GM21423 (cell line): ENCODE results near the gene NFIA.

Experiments
- ATAC-seq: cut with Tn5 transposase; IDR thresholded peaks from one replicate; pipeline ENCODE4 v1.9.1; 2021; ENCODE audit warnings: mild to moderate bottlenecking, moderate library complexity; ENCODE audit not compliant: unreplicated experiment

NFIA gene

DNA sequence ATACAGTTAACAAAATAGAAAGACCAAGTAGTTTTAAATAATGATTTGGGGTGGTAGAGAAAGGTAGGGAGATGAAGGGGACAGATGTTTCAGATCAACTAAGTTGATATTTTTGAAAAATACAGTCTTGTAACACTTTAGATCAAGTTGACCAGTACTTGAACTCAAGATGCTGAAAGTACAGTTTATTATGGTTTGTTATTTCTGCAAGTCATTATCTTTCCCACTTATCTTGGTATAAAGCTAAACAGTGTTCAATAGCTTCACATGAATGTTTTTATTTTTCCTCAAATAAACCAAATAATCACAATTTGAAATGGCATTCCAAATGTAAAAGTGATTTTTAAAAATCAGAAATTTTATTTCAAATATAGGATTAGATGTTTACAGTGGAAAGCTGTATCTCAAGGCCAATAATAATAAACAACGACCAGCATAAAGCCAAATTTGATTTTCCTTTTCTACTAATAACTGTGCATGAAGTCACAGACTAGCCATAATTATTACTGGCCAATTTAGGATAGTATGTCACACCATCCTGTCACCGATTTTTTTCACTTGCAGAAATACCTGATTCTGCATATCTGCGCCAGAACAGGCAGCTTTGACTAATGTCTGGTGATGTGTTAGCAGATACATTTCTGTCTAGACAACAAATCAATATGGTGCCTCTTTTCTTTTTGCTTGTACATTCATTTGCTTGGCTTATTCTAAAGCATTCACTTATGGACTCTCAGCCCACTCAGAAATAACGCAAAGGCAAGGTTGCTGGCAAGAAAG is 322.4 kb downstream of the NFIA start:
- ATAC-seq = no peak

DNA sequence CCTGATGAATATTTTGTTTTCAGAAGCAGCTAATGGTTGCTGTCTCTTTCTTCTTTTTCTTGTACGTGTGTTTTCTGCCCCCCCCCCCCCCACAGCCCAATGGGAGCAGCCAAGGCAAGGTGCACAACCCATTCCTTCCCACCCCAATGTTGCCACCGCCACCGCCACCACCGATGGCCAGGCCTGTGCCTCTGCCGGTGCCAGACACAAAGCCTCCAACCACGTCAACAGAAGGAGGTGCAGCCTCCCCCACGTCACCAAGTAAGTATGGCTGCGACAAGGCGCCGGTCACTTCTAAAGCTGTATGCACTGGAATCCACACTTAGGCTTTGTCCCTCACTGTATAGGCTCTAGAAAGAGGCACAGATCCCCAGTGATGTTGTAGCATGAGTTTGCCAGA is 324.1 kb downstream of the NFIA start:
- no peak for ATAC-seq

- no peak for ATAC-seq
These were observed 330.2 kb downstream of the NFIA start for GRCh38 chr1:61412601-61413000.

- no peak for ATAC-seq
These were observed 336.8 kb downstream of the NFIA start for GRCh38 chr1:61419196-61419595.

- no peak for ATAC-seq
These were observed 337.3 kb downstream of the NFIA start for GRCh38 chr1:61419657-61420056.

DNA sequence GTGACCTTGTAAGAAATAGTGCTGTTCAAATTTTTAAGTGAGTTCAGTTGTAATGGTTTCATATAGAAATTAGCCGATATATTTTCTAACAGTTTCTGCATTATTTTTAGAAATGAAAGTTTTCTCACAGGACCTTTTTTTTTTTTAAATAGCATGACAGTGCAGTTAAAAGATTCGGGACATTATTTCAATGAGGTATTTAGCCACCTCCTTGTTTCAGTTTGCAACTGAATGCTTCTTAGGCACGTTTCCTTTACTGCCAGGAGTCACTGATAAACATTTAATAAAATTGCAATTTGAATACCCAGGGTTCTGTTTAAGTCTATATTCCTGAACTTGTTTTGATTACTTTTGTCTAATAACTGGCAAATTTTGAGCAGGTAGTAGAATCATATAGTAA is 337.9 kb downstream of the NFIA start:
- ATAC-seq = no peak

DNA sequence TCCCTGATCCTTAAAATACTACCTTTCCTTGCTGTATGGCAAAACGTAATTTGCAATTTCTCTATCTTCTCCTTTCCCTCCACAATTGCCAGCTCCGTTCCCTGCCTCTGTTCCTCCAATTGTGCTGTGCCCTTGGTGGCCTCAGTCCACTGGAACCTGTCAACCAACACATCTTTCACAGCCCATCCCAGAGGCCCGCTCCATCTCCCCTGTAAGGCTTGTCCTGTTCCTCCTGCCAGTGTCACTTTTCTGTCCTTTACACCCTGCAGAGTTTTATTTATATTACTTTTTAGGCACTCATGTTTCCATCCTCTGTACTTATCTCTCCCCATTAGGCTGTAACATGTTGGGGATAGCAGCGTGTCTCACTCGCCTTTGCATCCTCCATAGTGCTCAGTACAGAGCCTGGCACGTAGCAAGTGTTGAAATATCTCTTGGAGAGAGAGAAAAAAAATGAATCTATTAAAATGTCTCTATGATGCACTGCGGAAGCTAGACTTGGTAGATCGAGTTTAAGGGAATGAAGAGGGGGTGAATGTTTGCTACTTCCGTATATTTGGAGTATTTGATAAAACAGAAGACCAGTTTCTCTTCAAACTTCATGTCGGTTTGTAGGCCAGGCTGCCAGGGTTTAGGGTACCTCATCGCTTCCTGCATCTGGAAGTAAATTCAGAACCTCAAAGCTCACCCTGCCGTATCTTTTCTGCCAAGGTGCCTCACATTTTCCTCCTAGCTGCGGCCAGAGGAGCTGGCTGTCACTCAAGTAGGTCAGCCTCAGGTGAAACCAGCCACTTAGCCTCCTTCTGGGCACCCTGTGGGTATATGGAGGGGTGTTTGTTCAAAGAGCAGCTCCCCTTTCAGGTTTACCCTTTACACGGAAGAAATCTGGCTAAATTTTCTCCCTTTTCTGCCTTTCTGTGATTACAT is 338.8 kb downstream of the NFIA start:
- no peak for ATAC-seq

GRCh38 chr1:61423643-61424042 is 341.3 kb downstream of the NFIA start:
- ATAC-seq = no peak

DNA sequence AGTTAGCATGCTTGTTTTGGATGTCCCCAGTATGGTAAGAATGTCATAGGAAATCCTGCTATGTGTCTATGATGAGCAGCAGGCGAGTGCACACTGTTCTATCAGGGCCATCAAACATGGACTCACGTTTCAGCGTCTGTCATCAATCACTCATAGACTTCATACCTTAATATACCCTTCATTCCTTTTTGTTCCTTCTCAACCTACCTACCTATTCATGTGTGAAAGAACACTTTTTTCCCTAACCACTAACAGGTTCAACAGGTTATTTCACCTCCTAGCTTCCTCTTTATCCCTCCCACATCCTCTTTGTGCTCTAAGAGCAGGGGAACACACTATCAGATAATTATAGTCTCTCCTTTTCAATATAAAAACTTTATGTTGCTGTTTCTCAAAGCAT is 342.0 kb downstream of the NFIA start:
- no peak for ATAC-seq

GRCh38 chr1:61425040-61425439 is 342.7 kb downstream of the NFIA start:
- ATAC-seq = no peak

GRCh38 chr1:61426254-61426653 is 343.9 kb downstream of the NFIA start:
- ATAC-seq = no peak

DNA sequence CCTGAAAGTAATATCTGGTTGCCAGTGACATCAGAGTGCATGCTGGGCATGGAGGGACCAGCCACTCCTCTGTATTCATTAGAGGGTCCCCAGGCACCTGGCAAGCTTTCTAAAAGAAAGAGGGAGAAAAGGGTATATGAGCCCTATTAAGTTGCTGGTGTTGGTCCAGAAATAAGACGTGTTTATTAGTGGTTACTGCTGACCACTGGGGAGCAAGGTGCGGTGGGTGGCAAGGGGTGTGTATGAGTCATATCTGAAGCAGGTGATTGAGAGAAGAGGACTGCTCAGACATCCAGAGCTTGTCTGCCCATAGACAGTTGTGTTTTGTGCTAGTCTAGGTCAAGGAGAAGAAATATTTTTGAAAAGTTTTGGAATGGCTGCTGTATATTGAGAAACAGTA is 344.5 kb downstream of the NFIA start:
- ATAC-seq = no peak

DNA sequence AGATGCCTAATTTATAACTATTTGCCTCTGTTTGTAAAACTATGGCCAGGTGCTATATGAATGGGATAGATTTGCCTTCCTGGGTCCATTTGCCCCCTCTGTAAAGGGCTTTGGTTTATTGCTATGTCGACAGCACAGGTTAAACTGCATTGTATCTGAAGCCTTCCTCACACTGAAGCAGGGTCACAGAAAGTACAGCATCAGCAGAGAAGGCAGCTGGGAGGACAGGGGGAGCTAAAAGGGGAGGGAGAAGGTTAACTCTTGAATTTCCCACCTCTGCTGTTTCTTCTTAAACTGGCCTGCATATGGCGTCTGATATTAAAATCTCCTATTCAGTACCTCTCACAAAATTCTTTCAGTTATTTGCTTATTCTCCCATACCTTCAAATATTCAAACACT is 345.1 kb downstream of the NFIA start:
- ATAC-seq = no peak

- ATAC-seq = no peak
These were observed 345.8 kb downstream of the NFIA start for GRCh38 chr1:61428146-61428545.

DNA sequence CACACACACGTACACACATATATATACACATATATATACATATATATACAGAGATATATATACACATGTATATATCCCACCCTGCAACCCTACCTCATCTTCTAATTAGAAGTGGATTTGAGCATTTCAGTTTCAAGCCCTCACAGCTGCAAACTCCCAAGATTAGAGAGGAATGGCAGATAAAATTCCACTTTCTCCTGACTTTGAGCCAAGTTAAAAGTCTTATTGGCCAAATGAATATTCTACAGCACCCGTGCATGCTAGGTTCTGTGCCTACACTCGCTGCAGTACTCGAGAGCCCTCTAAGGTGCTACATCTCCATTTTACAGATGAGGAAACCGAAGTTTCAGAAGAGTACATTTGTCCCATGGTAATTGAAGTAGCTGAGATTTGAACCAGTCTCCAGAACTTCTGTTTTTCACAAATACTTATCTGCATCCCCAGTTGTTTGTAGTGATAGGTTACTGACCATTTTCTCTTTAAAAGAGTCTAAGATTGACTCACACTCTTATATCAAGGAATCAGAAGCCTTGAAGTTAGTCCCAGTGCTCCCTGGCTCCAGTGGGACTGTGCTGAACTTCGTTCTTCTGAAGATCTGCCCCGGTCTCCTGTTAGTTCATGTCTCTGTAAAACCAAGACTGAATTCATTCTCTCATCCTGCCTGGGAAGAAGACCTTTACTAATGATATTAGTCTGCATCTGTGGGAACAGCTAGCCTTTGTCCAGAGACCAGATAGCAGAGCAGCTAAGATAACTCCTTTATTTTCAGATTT is 350.4 kb downstream of the NFIA start:
- ATAC-seq = no peak

GRCh38 chr1:61433646-61434045 is 351.3 kb downstream of the NFIA start:
- no peak for ATAC-seq

DNA sequence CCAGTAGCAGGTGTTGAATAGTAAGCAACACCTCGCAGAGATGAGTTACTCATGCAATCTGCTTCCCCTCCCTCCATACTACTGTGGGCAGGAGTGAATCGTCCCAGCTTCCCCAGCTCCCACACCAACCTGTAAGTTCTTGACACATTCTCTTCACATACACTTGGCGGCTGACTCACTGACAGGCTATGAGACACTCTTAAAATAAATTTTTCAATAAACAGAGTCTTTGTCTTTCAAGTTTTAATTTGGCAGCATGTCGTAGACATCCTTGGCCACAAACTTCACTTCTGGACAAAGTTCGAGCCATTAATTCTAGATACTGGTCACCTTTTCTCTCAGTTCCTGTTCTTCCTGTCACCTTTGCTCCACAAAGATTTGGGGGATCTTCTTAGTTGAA is 351.9 kb downstream of the NFIA start:
- no peak for ATAC-seq

GRCh38 chr1:61435226-61435625 is 352.9 kb downstream of the NFIA start:
- no peak for ATAC-seq

DNA sequence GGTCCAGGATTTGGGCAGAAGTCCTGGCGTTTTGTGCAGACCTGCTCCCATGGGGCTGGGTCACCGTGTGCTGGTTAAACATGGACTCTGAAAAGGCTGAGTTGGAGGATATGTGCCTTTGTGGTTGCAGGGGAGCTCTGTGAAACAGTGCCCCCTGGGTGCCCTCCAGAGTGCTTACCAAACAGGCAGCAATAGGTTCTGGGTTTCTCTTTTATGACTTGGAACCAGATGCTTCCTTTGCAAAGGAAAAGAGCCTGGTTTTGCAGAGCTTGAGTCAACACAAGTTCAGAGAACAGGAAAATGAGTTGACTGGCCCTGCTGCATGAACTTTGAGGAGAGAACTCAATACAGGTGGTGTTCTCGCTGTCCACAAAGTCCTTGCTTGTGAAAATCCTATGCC is 353.7 kb downstream of the NFIA start:
- ATAC-seq = no peak

DNA sequence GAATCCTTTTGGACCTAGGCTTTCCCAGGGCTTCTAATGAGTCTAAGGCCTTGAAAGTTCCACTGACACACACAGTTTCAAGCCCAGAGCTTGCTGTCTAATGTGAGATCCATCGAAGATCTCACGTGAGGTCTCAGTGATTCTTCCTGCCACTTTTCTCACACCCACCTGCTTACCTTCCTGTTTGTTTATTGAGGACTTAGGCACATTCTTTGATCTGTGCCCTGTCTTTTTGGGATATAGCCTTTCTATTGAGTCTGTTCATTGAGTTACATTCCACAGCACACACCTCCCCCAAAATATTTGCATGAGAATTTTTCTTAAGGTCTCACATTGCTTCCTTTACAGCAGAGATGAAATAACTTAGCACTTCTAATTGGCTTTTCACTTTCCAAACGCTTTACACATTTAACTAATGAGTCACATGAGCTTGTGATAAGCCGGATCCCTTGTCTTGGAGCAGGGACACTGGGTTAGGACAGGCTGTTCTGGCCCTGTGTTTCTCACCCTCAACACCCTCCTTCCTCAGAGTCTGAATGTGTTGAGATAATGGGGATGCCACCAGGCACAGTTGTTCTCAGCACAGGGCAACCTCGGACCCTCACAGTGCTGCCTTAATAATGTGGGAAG is 354.2 kb downstream of the NFIA start:
- no peak for ATAC-seq

DNA sequence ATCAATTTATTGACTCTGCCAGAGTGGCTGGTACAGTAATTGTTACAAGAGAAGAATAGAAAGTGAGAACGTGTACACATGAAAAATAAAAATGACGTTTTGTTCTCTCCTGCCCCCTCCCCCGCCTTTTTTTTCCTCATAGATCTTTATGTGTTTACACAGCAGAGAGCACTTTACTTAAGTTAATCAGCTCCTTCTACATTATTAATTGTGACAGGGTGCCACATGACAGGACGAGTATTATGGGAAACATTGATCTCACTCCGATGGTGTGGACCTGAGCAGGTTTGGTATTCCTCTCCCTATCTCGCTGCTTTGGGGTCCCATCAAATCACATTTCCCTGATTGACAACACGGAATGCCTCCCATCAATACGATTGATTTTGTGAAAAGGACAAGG is 356.9 kb downstream of the NFIA start:
- no peak for ATAC-seq
